Measurements from ENCODE around the gene USP24. TPM values are rescaled to one million over a fixed set of nuclear protein-coding genes. Genes with fewer than 3 reads are reported as not detected.
A peak's percentile ranks its signal among the peaks of the same experiment; 100 is the strongest.

Gene USP24
- total and polyA plus RNA-seq, 2 donors (not counting 1 experiment from before 2014, with no cell fraction given): 18.9 to 152 TPM

- H3K27me3 Mint-ChIP-seq: no peaks in the 10 kb centered on the region
- H3K9ac ChIP-seq (ENCODE audit: low read length): no peak overlapping the region
- intact Hi-C loops (cut with micrococcal nuclease): no loop called here
- H3K4me1 Mint-ChIP-seq: peaks cover 8% of the 10 kb centered on the region
- WGBS (ENCODE audit: insufficient coverage): no CpG with 5 or more reads among the region's 3 CpGs
- no peaks in the 10 kb centered on the region for H4K20me1 ChIP-seq (ENCODE audit: control insufficient read depth, insufficient read depth, low read length, poor library complexity, severe bottlenecking)
- H3K36me3 ChIP-seq (replicated peaks in 1 of 2; ENCODE audit: control extremely low read depth in 1 of 2, control insufficient read depth in 1 of 2, extremely low read depth in 1 of 2, insufficient read depth in 2 of 2, low read length in 1 of 2): peaks cover 10 to 91% of the 10 kb centered on the region in 2 experiments
- no peak overlapping the region for H3K27ac Mint-ChIP-seq
- H3K27me3 ChIP-seq (replicated peaks in 1 of 4; ENCODE audit: control extremely low read depth in 1 of 4, control insufficient read depth in 3 of 4, insufficient read depth in 4 of 4, low read length in 3 of 4): no peaks in the 10 kb centered on the region
- H3K4me2 ChIP-seq (replicated peaks; ENCODE audit: low read depth, low read length, poor library complexity, severe bottlenecking): no peak overlapping the region
- H3K79me2 ChIP-seq (ENCODE audit: control insufficient read depth, insufficient read depth, low read length): no peaks in the 10 kb centered on the region
- no peak overlapping the region for H2AFZ ChIP-seq (ENCODE audit: insufficient read depth, low read depth, low read length, poor library complexity, severe bottlenecking)
- H3K9me3 ChIP-seq (ENCODE audit: control extremely low read depth in 1 of 3, control insufficient read depth in 2 of 3, insufficient read depth in 1 of 3, low read length in 2 of 3): no peaks in the 10 kb centered on the region
- H3K4me3 ChIP-seq (ENCODE audit: control extremely low read depth in 1 of 5, extremely low read depth in 1 of 5, insufficient read depth in 1 of 5, low read depth in 2 of 5, low read length in 4 of 5): no peak overlapping the region
- H3K27ac ChIP-seq (ENCODE audit: low read length in 2 of 2): no peak overlapping the region
- TF ChIP-seq EZH2 (IDR thresholded peaks at IDR 0.05; ENCODE audit: borderline replicate concordance, insufficient read depth, low read depth, low read length, poor library complexity, severe bottlenecking) (no peak), CTCF (IDR thresholded peaks at IDR 0.05) (no peak)
- peaks cover 4 to 5% of the 10 kb centered on the region in 2 donors for H3K4me1 ChIP-seq (ENCODE audit: control insufficient read depth in 2 of 2, insufficient read depth in 2 of 2, low read length in 2 of 2)
- no peak overlapping the region for H3K4me3 Mint-ChIP-seq
- CTCF ChIA-PET: interaction anchor here (1.3 to 1.5 kb wide), 2 partner anchors 16 to 121 kb away, joined by 4 read pairs; no protein-coding TSS in a partner anchor
- ATAC-seq (ENCODE audit: low read depth) (no peak), DNase-seq (no peak)
- POLR2A ChIA-PET: no interaction called here
- H3K9me3 Mint-ChIP-seq (ENCODE audit: insufficient read depth): no peaks in the 10 kb centered on the region
These were observed 58.6 kb downstream of the USP24 start for GRCh38 chr1:55156608-55157007.

- Mint-ChIP-seq H3K9me3 (ENCODE audit: insufficient read depth) (no peaks in the 10 kb centered on the region), H3K4me1 (peaks cover 13% of the 10 kb centered on the region), H3K27me3 (no peaks in the 10 kb centered on the region), H3K27ac (peak overlapping the region; percentile 8), H3K4me3 (no peak overlapping the region)
- Histone ChIP-seq H3K4me3 (ENCODE audit: control extremely low read depth in 1 of 5, extremely low read depth in 1 of 5, insufficient read depth in 1 of 5, low read depth in 2 of 5, low read length in 4 of 5) (no peak overlapping the region), H3K27me3 (replicated peaks in 1 of 4; ENCODE audit: control extremely low read depth in 1 of 4, control insufficient read depth in 3 of 4, insufficient read depth in 4 of 4, low read length in 3 of 4) (no peaks in the 10 kb centered on the region), H4K20me1 (ENCODE audit: control insufficient read depth, insufficient read depth, low read length, poor library complexity, severe bottlenecking) (no peaks in the 10 kb centered on the region), H3K4me2 (replicated peaks; ENCODE audit: low read depth, low read length, poor library complexity, severe bottlenecking) (no peak overlapping the region), H3K4me1 (ENCODE audit: control insufficient read depth in 2 of 2, insufficient read depth in 2 of 2, low read length in 2 of 2) (peaks cover 9 to 10% of the 10 kb centered on the region in 2 donors), H3K36me3 (replicated peaks in 1 of 2; ENCODE audit: control extremely low read depth in 1 of 2, control insufficient read depth in 1 of 2, extremely low read depth in 1 of 2, insufficient read depth in 2 of 2, low read length in 1 of 2) (peaks cover 10 to 87% of the 10 kb centered on the region in 2 experiments), H3K79me2 (ENCODE audit: control insufficient read depth, insufficient read depth, low read length) (no peaks in the 10 kb centered on the region), H3K27ac (ENCODE audit: low read length in 2 of 2) (peak overlapping the region in 1 of 2 donors; percentile 38), H2AFZ (ENCODE audit: insufficient read depth, low read depth, low read length, poor library complexity, severe bottlenecking) (no peak overlapping the region), H3K9ac (ENCODE audit: low read length) (no peak overlapping the region), H3K9me3 (ENCODE audit: control extremely low read depth in 1 of 3, control insufficient read depth in 2 of 3, insufficient read depth in 1 of 3, low read length in 2 of 3) (no peaks in the 10 kb centered on the region)
- no peak for ATAC-seq (ENCODE audit: low read depth)
- TF ChIP-seq EZH2 (IDR thresholded peaks at IDR 0.05; ENCODE audit: borderline replicate concordance, insufficient read depth, low read depth, low read length, poor library complexity, severe bottlenecking): no peak
- TF ChIP-seq CTCF (IDR thresholded peaks at IDR 0.05): no peak
- intact Hi-C loops (cut with micrococcal nuclease): no loop called here
- DNase-seq: no peak
- POLR2A ChIA-PET: no interaction called here
- CTCF ChIA-PET: interaction anchor here (1.3 to 1.5 kb wide), 2 partner anchors 15 to 121 kb away, joined by 4 read pairs; no protein-coding TSS in a partner anchor
These were observed 59.1 kb downstream of the USP24 start for GRCh38 chr1:55156093-55156492.

Measured in B cell (primary cell).